Pulmonary artery endothelial cell (primary cell): ENCODE measurements around the gene PLS3. TPM values are rescaled to one million over a fixed set of nuclear protein-coding genes. Genes with fewer than 3 reads are reported as not detected.

Experiments used
- DNase-seq: peaks from one replicate; pipeline ENCODE4 v3.0.0-alpha.2; 2011; ENCODE audit warnings: low read depth, low spot score
- total RNA-seq: library from RNA; depleted of rRNA; stranded (reverse); fragments of >200 nt; gene quantifications from 2 replicates; pipeline ENCODE4 v1.2.3, GENCODE V29; 2014

PLS3 gene
- total RNA-seq, 1 donor from 2014 or later, result 701 TPM

GRCh38 chrX:115690511-115691216 is 129.7 kb downstream of the PLS3 start:
- peak; percentile 61 for DNase-seq

- no peak for DNase-seq
Measured at GRCh38 chrX:115693476-115693875, 132.5 kb downstream of the PLS3 start.

- no peak for DNase-seq
Measured at GRCh38 chrX:115694028-115694427, 133.1 kb downstream of the PLS3 start.

GRCh38 chrX:115696039-115696438 is 135.1 kb downstream of the PLS3 start:
- no peak for DNase-seq

- DNase-seq, result no peak
Measured at GRCh38 chrX:115696939-115697338, 136.0 kb downstream of the PLS3 start.

GRCh38 chrX:115697806-115698205 is 136.8 kb downstream of the PLS3 start:
- DNase-seq, result no peak
